Smooth muscle cell (in vitro differentiated cells): Measurements from ENCODE around the gene ARL4D. TPM values are rescaled to one million over a fixed set of nuclear protein-coding genes. Genes with fewer than 3 reads are reported as not detected.

ENCODE experiments used
- DNase-seq: peaks from one replicate; lab custom pipeline; 2025; ENCODE audit not compliant: unreplicated experiment; lab: John Stamatoyannopoulos, UW
- H2AFZ ChIP-seq: fragments of 200-600 bp; sonication (generic); 2 replicates; pipeline ENCODE4 v1.6.0; 2016; ENCODE audit warnings: antibody characterized with exemption, low read depth, mild to moderate bottlenecking
- H3F3A ChIP-seq: fragments of 200-600 bp; sonication (generic); 2 replicates; pipeline ENCODE4 v1.6.0; 2017; ENCODE audit warnings: antibody characterized with exemption, low read depth
- H3K27ac ChIP-seq: fragments of 200-600 bp; sonication (generic); 2 replicates; pipeline ENCODE4 v1.5.1; 2016; ENCODE audit warnings: low read depth, mild to moderate bottlenecking
- H3K27me3 ChIP-seq: fragments of 200-600 bp; sonication (generic); 2 replicates; pipeline ENCODE4 v1.6.1; 2016; ENCODE audit warnings: low read depth, mild to moderate bottlenecking
- H3K36me3 ChIP-seq: fragments of 200-600 bp; sonication (generic); 2 replicates; pipeline ENCODE4 v1.5.1; 2016; ENCODE audit warnings: low read depth
- H3K4me1 ChIP-seq: fragments of 200-600 bp; sonication (generic); 2 replicates; pipeline ENCODE4 v1.5.1; 2016; ENCODE audit warnings: low read depth
- H3K4me2 ChIP-seq: fragments of 200-600 bp; sonication (generic); 2 replicates; pipeline ENCODE4 v1.6.0; 2016; ENCODE audit warnings: mild to moderate bottlenecking
- H3K4me3 ChIP-seq: fragments of 200-600 bp; sonication (generic); 2 replicates; pipeline ENCODE4 v1.5.1; 2016; ENCODE audit warnings: mild to moderate bottlenecking
- H3K79me2 ChIP-seq: fragments of 200-600 bp; sonication (generic); 2 replicates; pipeline ENCODE4 v1.6.0; 2016; ENCODE audit warnings: low read depth, mild to moderate bottlenecking
- H3K9ac ChIP-seq: fragments of 200-600 bp; sonication (generic); 2 replicates; pipeline ENCODE4 v1.6.0; 2016; ENCODE audit warnings: low read depth
- H3K9me3 ChIP-seq: fragments of 200-600 bp; sonication (generic); replicated peaks from 2 replicates; pipeline ENCODE4 v1.5.1; 2016; ENCODE audit warnings: low read depth
- H4K20me1 ChIP-seq: fragments of 200-600 bp; sonication (generic); 2 replicates; pipeline ENCODE4 v1.6.0; 2016; ENCODE audit warnings: low read depth
- WGBS: methylation state at CpG from one replicate; pipeline ENCODE4 v1.1.7; 2016; ENCODE audit warnings: low lambda C conversion rate; 5-methylcytosine and 5-hydroxymethylcytosine counted together
- microRNA counts: library from miRNA; unstranded; fragments of <30 nt; microRNA quantifications from one replicate; lab custom pipeline; 2016
- polyA plus RNA-seq: library from polyadenylated mRNA; unstranded; fragments of >200 nt; fragmentation: Nextera tagmentation; extraction: Ambion mirVana; gene quantifications from 2 replicates; pipeline ENCODE4 v1.2.1, GENCODE V29; 2016
- small RNA-seq: library from RNA; depleted of rRNA; stranded (forward); fragments of <200 nt; gene quantifications from one replicate; pipeline ENCODE3, GENCODE V24; 2014
- total RNA-seq: library from RNA; depleted of rRNA; stranded (reverse); fragments of >200 nt; gene quantifications from 2 replicates; pipeline ENCODE4 v1.2.3, GENCODE V29; 2014
- TF ChIP-seq, protein P1 (sequence below): fragments of 200-600 bp; sonication (generic); IDR thresholded peaks from 2 replicates; pipeline ENCODE4 v1.5.1; 2017; ENCODE audit warnings: borderline replicate concordance, mild to moderate bottlenecking, antibody characterized with exemption; ENCODE audit not compliant: insufficient read depth, poor library complexity, severe bottlenecking

Gene ARL4D
- total and polyA plus RNA-seq, 2 experiments from 2014 or later = 9.9 to 25.9 TPM

- WGBS = 88% methylated on average over 8 of the region's 8 CpGs
- DNase-seq = no peak
- Histone ChIP-seq H3K4me2 (no peak overlapping the region), H4K20me1 (no peaks in the 10 kb centered on the region), H2AFZ (no peak overlapping the region), H3F3A (peaks cover under 1% of the 10 kb centered on the region), H3K4me3 (no peak overlapping the region), H3K9me3 (no peaks in the 10 kb centered on the region), H3K27me3 (no peaks in the 10 kb centered on the region), H3K79me2 (no peaks in the 10 kb centered on the region), H3K27ac (no peak overlapping the region), H3K9ac (no peak overlapping the region), H3K4me1 (peaks cover 2% of the 10 kb centered on the region), H3K36me3 (no peaks in the 10 kb centered on the region)
- TF ChIP-seq, protein P1, sequence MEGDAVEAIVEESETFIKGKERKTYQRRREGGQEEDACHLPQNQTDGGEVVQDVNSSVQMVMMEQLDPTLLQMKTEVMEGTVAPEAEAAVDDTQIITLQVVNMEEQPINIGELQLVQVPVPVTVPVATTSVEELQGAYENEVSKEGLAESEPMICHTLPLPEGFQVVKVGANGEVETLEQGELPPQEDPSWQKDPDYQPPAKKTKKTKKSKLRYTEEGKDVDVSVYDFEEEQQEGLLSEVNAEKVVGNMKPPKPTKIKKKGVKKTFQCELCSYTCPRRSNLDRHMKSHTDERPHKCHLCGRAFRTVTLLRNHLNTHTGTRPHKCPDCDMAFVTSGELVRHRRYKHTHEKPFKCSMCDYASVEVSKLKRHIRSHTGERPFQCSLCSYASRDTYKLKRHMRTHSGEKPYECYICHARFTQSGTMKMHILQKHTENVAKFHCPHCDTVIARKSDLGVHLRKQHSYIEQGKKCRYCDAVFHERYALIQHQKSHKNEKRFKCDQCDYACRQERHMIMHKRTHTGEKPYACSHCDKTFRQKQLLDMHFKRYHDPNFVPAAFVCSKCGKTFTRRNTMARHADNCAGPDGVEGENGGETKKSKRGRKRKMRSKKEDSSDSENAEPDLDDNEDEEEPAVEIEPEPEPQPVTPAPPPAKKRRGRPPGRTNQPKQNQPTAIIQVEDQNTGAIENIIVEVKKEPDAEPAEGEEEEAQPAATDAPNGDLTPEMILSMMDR = no peak
These were observed 50.9 kb downstream of the ARL4D start for GRCh38 chr17:43449470-43450248.

MicroRNAs encoded within 50 kb of the gene (microRNA counts, 767-probe panel; counts per million panel counts)
- microRNA hsa-miR-2117 (lab: Ali Mortazavi, UCI) = 183 counts per million

Small RNA genes within 50 kb of the gene (small RNA-seq; reads per million reads assigned to genes)
- gene RNU6-1137P (not detected), gene RNU6-406P (not detected), gene RNU6-470P (not detected)

Other genes starting within 250 kb of the ARL4D start
- gene NBR1, start 227.8 kb upstream of the ARL4D start, total RNA-seq = 73.9 and 88.5 TPM in 2 replicates
- 43.5 and 47.6 TPM in 2 replicates for gene NBR1, start 227.8 kb upstream of the ARL4D start, polyA plus RNA-seq
- 5.8 and 14.3 TPM in 2 replicates for gene TMEM106A, start 187.1 kb upstream of the ARL4D start, total RNA-seq
- 4.6 and 10.4 TPM in 2 replicates for gene TMEM106A, start 187.1 kb upstream of the ARL4D start, polyA plus RNA-seq
- not detected in 2 replicates for gene CCDC200, start 170.4 kb upstream of the ARL4D start, total RNA-seq
- 1.1 and 4.1 TPM in 2 replicates for gene CCDC200, start 170.4 kb upstream of the ARL4D start, polyA plus RNA-seq
- not detected in 2 replicates for gene RNU2-1, start 165.0 kb upstream of the ARL4D start, total RNA-seq
- gene RNU2-1, start 165.0 kb upstream of the ARL4D start, polyA plus RNA-seq = 13.8 and 18.0 TPM in 2 replicates
- 24.4 and 36.9 TPM in 2 replicates for gene DHX8, start 85.0 kb downstream of the ARL4D start, total RNA-seq
- gene DHX8, start 85.0 kb downstream of the ARL4D start, polyA plus RNA-seq = 24.4 and 27.5 TPM in 2 replicates
- 14.2 and 21.7 TPM in 2 replicates for gene ETV4, start 147.3 kb downstream of the ARL4D start, total RNA-seq
- gene ETV4, start 147.3 kb downstream of the ARL4D start, polyA plus RNA-seq = 32.9 and 33.5 TPM in 2 replicates